NCI-H2107 (cell line): ENCODE data around the gene ECI1.

Source experiments
- DNase-seq: peaks from one replicate; lab custom pipeline; 2025; lab: John Stamatoyannopoulos, UW

The ECI1 gene

GRCh38 chr16:2251296-2252111 is at the start of gene ECI1:
ECI1 (minus strand) TSS chr16:2251587; CDS start chr16:2251566, 21 bp downstream.
- peak; percentile 91 for DNase-seq

DNA sequence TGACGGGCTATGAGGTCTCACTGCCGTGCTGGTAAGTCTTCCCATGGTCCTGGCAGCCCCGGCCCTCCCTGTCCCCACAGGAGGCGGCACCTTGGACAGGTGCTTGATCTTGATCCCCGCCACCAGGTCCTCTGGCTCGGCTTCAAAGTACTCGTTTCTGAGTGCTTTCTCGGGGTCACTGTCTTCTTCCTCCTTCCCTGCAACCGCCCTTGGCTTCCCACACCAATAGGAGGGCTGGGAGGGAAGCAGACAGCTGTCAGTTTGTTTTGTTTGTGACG is 48.5 kb upstream of the ECI1 start:
- DNase-seq: no peak

DNA sequence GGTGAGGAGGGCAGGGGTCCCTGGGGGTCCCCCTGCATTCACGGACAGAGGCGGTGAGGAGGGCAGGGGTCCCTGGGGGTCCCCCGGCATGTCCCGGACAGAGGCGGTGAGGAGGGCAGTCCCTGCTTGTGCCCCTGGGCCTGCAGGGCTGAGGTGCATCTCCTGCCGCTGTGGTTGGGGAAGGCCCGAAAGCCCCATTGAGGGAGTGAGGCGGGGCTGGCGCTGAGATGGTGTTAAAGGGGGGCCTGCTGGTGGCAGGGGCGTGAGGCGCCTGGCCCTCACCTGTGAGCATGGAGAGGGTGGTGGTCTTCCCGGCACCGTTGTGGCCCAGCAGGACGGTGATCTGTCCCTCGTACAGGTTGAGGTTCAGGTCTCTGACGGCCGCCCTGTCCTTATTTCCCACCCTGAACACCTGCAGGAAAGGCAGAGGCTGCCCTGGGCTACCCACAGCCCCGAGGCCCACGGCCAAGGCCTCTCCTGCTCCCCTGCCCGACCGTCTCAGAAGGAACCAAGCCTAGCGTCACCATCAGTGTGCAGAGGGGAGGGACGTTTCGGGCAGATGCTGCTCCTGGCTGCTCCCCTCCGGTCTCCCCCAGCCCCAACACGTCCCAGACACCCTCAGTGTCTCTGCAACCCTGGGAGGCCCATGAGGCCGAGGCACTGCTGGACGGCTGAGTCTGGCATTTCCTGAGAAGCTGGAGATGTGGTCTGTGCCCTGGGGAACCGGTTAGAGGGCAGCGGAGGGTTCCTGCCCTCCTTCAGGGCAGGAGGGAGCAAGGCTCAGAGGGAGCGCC is 47.9 kb upstream of the ECI1 start:
- DNase-seq: no peak

- DNase-seq: no peak
Observed at GRCh38 chr16:2298621-2299020, 47.2 kb upstream of the ECI1 start.

DNA sequence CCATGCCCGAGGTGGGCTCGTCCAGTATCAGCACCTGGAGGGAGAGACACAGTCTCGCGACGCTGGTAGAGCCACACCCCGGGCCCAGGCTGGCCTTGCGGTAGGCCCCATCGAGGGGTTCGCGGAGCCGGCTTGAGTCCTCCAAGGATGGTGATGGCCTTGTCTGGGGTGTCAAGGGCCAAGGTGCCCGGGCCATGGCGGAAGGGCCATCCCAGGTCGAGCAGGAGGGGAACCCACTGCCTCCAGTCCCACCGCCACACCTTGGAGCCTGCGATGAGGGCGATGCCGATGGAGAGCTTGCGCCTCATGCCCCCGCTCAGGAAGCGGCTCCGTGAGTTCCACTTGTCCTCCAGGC is 46.1 kb upstream of the ECI1 start:
- no peak for DNase-seq

DNA sequence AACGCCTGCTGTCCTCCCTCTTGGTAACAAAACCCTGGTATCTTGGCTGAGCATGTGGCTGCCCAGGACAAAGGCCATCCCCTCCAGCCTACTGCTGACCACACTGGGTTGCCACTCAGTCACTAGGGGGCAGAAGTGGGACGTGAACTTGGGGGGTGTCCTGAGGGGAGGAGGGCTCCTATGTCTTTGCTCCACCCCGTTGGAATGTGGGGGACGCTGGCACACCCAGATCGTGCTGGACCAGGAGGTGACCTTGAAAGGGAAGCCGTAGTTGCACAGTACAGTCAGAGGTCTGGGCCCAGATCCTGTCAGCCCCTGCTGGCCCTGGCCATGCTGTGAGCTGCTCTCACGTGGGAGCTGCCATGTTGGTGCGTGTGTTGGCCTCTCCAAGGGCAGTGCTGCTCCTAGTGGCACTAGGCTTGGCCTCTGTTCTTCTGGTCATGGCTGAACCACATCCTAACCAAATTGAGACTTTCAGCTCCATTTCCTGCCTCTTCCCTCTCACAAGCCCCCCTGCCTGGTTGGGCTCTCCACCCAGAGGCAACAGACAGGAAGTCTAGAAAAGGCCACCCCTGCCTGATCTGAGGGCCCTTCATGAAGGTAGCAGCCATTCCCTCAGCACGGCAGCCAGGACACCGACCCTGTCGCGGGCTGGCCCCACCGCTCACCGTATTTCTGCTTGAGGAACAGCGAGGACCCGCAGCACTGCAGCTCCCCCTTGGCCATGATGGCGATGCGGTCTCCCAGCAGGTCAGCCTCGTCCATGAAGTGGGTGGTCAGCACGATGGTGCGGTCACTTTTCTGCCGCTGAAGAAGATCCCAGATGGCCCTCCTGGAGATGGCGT is 45.5 kb upstream of the ECI1 start:
- DNase-seq: no peak

GRCh38 chr16:2295056-2295798 is 43.8 kb upstream of the ECI1 start:
- no peak for DNase-seq

- DNase-seq: no peak
Observed at GRCh38 chr16:2292221-2292620, 40.8 kb upstream of the ECI1 start.

- no peak for DNase-seq
Observed at GRCh38 chr16:2289282-2289681, 37.9 kb upstream of the ECI1 start.

- no peak for DNase-seq
Observed at GRCh38 chr16:2288726-2289125, 37.3 kb upstream of the ECI1 start.

DNA sequence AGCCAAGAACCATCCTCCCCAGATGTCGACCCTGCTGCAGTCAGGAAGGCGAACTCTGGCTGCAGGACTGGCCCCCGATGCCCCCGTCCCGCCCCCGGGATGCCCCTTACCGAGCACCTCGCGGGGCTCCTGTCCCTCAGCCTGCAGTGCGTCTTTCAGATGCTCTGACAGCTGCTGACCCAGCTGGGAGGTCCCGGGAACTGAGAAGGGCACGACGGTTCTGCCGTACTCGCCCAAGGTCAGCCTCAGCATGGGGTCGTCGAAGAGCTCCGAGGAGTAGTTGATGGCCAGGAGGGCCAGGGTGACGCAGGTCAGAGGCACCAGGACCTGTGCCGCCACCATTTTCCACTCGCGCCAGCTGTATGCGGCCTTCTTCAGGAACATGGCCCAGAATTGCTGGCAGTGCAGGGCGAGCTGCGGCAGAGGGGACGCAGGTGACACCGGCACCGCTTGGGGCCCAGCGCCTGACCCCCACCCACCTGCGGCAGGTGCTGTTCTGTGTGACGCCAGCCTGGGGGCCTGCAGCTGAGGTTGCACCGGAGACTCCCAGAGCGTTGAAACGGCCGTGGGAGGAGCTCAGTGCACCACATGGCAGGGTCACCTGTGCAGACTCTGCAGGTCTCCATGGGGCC is 36.6 kb upstream of the ECI1 start:
- no peak for DNase-seq

- DNase-seq: no peak
Observed at GRCh38 chr16:2286550-2286949, 35.2 kb upstream of the ECI1 start.

GRCh38 chr16:2285731-2286191 is 34.4 kb upstream of the ECI1 start:
- DNase-seq: no peak

GRCh38 chr16:2284797-2285576 is 33.6 kb upstream of the ECI1 start:
- DNase-seq: no peak

GRCh38 chr16:2284001-2284770 is 32.8 kb upstream of the ECI1 start:
- no peak for DNase-seq

DNA sequence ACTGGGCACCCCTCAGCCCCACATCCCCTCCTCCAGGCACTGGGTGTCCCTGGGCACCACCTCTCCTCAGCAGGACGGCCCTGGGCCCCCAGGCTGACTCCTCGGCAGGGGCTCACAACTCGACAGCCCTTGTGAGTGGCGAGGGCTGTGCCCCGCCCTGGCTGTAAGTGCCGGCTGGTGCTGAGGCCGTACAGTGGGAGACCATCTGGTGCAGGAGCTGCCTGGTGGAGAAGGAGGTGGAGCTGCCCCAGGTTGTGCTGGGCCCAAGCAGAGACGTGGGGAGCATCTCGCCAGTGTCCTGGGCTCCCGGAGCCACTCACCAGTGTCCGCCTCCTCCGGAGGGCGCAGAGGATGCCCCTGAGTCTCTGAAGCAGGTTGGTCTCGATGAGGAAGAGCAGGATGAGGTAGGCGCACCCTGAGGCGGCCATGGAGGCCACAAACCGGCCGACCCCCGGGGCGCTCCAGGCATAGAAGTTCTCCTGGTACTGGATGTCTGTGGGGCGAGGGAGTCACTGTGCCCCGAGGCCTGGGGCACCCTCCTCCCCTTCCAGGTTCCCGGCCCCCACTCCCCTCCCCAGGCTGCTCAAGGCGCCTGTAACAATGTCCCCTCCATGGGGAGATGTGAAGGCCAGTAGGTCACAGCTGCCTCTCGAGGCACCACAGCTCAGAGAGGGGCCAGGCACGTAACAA is 31.6 kb upstream of the ECI1 start:
- no peak for DNase-seq

DNA sequence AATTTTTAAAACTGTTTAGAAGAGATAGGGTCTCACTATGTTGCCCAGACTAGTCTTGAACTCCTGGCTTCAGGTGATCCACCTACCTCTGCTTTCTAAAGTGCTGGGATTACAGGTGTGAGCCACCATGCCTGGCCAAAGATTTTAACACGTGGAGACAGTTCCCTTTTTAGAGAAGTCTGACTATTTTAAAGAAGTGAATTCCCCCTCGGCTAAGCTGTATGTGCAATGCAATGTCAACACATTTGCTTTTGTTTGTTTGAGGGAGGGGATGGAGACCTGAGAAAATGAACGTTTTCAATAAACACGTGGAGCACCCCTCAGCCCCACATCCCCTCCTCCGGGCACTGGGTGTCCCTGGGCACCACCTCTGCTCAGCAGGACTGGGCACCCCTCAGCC is 30.9 kb upstream of the ECI1 start:
- no peak for DNase-seq

DNA sequence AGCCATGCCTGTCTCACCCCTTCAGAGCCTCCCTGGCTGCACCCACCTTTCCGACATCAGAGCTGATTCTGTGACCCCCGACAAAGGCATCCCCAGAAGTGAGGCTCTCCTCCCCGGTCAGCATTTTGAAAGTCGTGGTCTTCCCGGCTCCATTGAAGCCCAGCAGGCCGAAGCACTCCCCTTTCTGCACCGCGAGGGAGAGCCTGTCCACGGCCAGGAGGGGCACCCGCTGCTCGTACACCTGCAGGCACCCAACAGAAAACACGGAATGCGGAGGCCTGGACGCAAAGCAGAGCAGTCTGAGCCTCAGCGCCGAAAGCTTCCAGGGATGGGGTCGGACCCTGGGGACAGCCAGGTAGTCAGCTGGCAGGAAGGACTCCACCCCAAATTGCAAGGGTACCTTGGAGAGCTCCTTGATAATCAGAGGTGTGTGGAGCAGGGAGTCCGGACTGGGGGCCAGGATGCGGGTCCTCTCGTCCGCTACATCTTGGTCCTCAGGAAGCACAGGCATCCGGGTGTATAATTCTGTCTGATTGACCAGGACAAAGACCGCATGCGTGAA is 29.7 kb upstream of the ECI1 start:
- no peak for DNase-seq

DNA sequence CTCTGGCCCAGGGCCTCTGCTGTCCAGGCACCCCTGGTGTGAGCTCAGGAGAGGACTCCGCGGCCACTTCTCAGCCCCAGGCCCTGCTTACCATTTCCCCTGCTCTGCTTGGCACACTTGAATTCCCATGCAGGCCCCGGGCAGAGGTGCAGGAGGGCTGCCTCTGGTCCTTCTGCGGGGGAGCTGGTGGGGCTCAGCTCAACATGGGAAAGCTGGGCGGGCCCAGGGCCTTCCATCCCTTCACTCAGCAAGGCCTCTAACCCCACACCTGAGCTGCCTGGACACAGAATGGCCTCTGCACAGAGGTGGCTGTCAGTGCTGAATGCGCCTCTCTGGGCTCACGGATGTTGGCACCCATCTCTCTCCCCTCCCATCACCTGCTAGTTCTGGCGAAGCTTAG is 29.1 kb upstream of the ECI1 start:
- no peak for DNase-seq
